ENCODE data around the gene PRRT4.

DNA sequence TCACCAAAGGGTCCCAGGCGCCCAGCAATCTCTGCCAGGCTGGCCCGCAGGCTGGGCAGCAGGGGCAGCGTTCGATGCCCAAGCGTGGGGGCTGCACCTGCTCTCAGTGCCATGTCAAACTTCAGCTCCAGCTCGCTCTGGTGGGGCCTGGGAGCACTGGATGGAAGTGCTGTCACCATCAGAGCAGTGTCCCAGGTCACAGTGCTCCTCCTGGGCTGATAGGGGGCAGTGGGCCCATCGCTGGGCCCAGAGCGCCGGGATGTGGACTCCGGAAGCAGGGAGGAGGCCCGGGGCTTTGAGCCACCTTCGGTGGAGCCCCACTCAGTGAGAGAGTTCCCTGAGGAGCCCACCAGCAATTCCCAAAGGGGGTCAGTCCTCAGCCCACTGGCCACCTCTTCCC lies 2.2 kb downstream of the PRRT4 start:
- no peak for TF ChIP-seq POLR2A (IDR thresholded peaks at IDR 0.05)
- TF ChIP-seq CTCF (IDR thresholded peaks at IDR 0.05), result no peak

Measured in testis (tissue), 2 donors.